Uterus (tissue), 4 donors: Measurements from ENCODE around the gene DDX46. TPM values are rescaled to one million over a fixed set of nuclear protein-coding genes. Genes with fewer than 3 reads are reported as not detected.
A peak's percentile ranks its signal among the peaks of the same experiment; 100 is the strongest.
"Not testable (repeated sequence)": the region's sequence is repeated elsewhere in the genome, so short reads cannot be mapped to it uniquely, and the experiment has no call there.

Source experiments
- DNase-seq, 2 donors: peaks; one replicate each; pipeline ENCODE4 v3.0.0-alpha.2; 2019 to 2020
- H3K27ac ChIP-seq, 2 donors: fragments of 200-600 bp; sonication (generic); 1 replicate in 1 of 2; 2 replicates in 1 of 2; pipeline ENCODE4 v1.5.1; 2016 to 2018
- H3K27me3 ChIP-seq, 2 donors: fragments of 200-600 bp; sonication (generic); one replicate each; pipeline ENCODE4 v1.5.1; 2018 to 2019; ENCODE audit warnings: control low read depth in 1 of 2
- H3K36me3 ChIP-seq, 2 donors: fragments of 200-600 bp; sonication (generic); one replicate each; pipeline ENCODE4 v1.5.1; 2019; ENCODE audit warnings: control low read depth in 1 of 2
- H3K4me1 ChIP-seq, 2 donors: fragments of 200-600 bp; sonication (generic); one replicate each; pipeline ENCODE4 v1.5.1; 2018 to 2019; ENCODE audit warnings: control low read depth in 1 of 2
- H3K4me3 ChIP-seq, 2 donors: fragments of 200-600 bp; sonication (generic); 1 replicate in 1 of 2; 2 replicates in 1 of 2; pipeline ENCODE4 v1.5.1; 2018 to 2019; ENCODE audit warnings: mild to moderate bottlenecking in 1 of 2
- H3K9me3 ChIP-seq, 2 donors: fragments of 200-600 bp; sonication (generic); one replicate each; pipeline ENCODE4 v1.5.1; 2019; ENCODE audit warnings: control low read depth in 1 of 2
- POLR2A ChIP-seq, 2 donors: fragments of 450-650 bp; IDR thresholded peaks; one replicate each; pipeline ENCODE4 v1.6.1; 2016; ENCODE audit warnings: antibody characterized with exemption in 2 of 2, mild to moderate bottlenecking in 1 of 2, moderate library complexity in 1 of 2
- intact Hi-C: fragments of 100-400 bp; cut with DNase I; formaldehyde crosslinking; loops from one replicate; pipeline ENCODE4 v1.15.1; 2023; ENCODE audit warnings: low total_unique reads
- total RNA-seq, 4 donors: library from RNA; depleted of rRNA in 3 of 4; stranded (reverse); fragments of >200 nt in 3 of 4; gene quantifications; one replicate each; pipeline versions ENCODE4 v1.1.0 to v1.2.4, GENCODE V29; 2014 to 2023
- TF ChIP-seq, protein P1 (sequence below), 4 experiments: fragments of 200-600 bp in 2 of 4; fragments of 450-650 bp in 2 of 4; sonication (generic) in 2 of 4; IDR thresholded peaks; one replicate each; pipeline ENCODE4 v1.5.1; 2016 to 2019; ENCODE audit warnings: antibody characterized with exemption in 4 of 4, mild to moderate bottlenecking in 2 of 4, moderate library complexity in 1 of 4
- donor health status: DM: yes; HTN: yes; CAD: no.

DDX46 gene
- total RNA-seq, 4 donors from 2014 or later = 38.2 to 63.7 (median 47.6) TPM

DNA sequence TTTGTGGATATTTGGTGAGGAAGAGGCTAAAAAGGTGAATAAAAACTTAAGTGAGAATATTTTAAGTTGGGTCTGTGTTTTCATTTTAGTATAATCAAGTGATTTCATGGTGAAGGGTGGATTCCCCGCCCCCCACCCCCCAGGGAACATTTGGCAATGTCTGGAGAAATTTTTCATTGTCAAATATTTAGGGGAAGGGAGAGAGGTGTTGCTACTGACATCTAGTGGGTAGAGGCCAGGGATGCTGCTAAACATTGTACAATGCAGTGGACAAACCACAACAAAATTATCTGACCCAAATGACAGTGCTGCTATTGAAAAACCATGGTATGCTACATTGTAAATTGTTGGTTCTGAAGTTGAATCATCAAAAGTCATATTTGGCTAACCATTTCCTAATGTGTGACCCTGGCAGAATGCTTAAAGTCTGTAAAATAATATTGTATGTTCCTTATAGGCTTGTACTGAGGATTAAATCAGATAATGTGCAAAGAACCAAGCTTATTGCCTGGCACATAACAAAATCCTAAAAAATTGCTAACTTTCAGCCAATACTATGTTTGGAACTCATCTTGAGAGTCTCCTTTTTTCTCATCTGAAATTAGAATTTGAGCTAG, 92.8 kb downstream of the DDX46 start:
- Histone ChIP-seq H3K9me3 (no peaks in the 10 kb centered on the region), H3K36me3 (no peaks in the 10 kb centered on the region), H3K4me3 (no peak overlapping the region), H3K27ac (no peak overlapping the region), H3K27me3 (no peaks in the 10 kb centered on the region), H3K4me1 (peaks cover 9 to 12% of the 10 kb centered on the region in 2 donors)
- intact Hi-C loops = no loop called here
- TF ChIP-seq POLR2A (IDR thresholded peaks at IDR 0.05) = no peak
- TF ChIP-seq, protein P1, sequence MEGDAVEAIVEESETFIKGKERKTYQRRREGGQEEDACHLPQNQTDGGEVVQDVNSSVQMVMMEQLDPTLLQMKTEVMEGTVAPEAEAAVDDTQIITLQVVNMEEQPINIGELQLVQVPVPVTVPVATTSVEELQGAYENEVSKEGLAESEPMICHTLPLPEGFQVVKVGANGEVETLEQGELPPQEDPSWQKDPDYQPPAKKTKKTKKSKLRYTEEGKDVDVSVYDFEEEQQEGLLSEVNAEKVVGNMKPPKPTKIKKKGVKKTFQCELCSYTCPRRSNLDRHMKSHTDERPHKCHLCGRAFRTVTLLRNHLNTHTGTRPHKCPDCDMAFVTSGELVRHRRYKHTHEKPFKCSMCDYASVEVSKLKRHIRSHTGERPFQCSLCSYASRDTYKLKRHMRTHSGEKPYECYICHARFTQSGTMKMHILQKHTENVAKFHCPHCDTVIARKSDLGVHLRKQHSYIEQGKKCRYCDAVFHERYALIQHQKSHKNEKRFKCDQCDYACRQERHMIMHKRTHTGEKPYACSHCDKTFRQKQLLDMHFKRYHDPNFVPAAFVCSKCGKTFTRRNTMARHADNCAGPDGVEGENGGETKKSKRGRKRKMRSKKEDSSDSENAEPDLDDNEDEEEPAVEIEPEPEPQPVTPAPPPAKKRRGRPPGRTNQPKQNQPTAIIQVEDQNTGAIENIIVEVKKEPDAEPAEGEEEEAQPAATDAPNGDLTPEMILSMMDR (IDR thresholded peaks at IDR 0.05) = no peak
- DNase-seq = no peak

DNA sequence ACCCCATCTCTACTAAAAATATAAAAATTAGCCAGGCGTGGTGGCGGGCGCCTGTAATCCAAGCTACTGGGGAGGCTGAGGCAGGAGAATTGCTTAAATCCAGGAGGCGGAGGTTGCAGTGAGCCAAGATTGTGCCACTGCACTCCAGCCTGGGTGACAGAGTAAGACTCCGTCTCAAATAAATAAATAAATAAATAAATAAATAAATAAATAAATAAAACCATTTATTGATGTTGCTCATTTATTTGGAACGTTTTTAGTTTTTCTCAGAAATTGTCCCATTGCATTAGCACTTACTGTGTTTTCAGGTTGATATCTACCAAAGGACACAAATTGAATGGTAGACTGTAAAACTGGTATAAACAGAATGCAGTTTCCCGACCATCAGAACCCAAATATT, 97.9 kb downstream of the DDX46 start:
- intact Hi-C loops = not testable (repeated sequence)

DNA sequence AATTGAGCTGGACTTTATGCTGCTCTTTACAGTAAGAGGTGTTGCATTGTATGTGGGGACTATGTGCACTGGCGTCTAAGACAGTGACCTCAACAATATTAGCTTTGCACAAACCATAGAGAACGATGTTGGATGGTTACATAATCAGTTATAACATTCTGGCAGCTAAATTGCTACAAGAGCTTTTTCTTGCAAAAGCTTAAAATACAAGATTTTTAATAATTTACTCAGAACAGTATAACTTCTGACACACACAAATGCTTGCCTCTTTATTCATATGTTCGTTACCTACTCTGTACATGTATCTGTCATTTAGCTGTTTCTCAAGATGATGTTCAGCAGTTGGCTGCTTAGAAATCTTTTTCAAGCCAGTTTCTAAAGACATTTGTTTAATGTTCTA, 98.8 kb downstream of the DDX46 start:
- TF ChIP-seq, protein P1 (IDR thresholded peaks at IDR 0.05) = no peak
- no peak for TF ChIP-seq POLR2A (IDR thresholded peaks at IDR 0.05)
- Histone ChIP-seq H3K4me1 (no peaks in the 10 kb centered on the region), H3K27me3 (no peaks in the 10 kb centered on the region), H3K27ac (no peak overlapping the region), H3K36me3 (no peaks in the 10 kb centered on the region), H3K9me3 (no peaks in the 10 kb centered on the region), H3K4me3 (no peak overlapping the region)
- DNase-seq = no peak
- intact Hi-C loops = no loop called here

More for the DNA sequence above, 97.9 kb downstream of the DDX46 start:
- not testable (repeated sequence) for H3K4me3 ChIP-seq, H3K36me3 ChIP-seq, H3K27me3 ChIP-seq, H3K9me3 ChIP-seq, H3K27ac ChIP-seq, H3K4me1 ChIP-seq, DNase-seq

DNA sequence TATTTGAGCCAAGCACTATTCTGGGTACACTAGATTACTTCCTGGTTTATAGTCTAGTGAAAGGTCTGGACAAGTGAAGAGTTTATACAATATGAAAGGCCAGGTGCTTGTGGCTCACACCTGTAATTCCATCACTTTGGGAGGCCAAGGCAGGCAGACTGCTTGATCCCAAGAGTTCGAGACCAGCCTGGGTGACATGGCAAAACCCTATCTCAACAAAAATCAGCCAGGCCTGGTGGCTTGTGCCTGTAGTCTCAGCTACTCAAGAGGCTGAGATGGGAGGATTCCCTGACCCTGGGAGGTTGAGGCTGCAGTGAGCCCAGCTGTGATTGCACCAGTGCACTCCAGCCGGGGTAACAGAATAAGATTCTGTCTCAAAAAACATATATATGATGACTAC, 106.1 kb downstream of the DDX46 start:
- intact Hi-C loops = no loop called here
- Histone ChIP-seq H3K4me3 (no peak overlapping the region), H3K27ac (no peak overlapping the region), H3K36me3 (no peaks in the 10 kb centered on the region), H3K9me3 (no peaks in the 10 kb centered on the region), H3K4me1 (no peaks in the 10 kb centered on the region), H3K27me3 (no peaks in the 10 kb centered on the region)
- no peak for DNase-seq
- TF ChIP-seq POLR2A (IDR thresholded peaks at IDR 0.05) = no peak
- TF ChIP-seq, protein P1 (IDR thresholded peaks at IDR 0.05) = no peak

DNA sequence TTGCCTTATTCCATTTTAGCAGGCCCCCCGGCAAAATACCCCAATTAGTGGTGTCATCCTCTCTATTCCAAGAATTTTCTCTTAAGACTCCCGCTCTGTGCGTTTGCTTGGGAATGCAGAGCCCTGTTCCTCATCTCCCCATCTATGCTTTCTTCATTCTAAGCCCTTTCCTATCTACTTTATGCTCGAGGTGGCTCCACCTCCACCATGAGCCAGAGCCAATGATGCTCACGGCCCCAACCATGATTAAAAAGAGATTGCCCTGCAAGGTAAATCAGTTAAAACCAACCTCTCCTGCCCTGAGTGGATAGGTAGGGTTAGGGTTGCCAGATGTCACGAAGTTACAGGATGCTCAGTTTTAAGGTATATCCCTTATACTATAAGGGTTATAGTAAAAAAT, 114.9 kb downstream of the DDX46 start:
- TF ChIP-seq, protein P1 (IDR thresholded peaks at IDR 0.05) = no peak
- TF ChIP-seq POLR2A (IDR thresholded peaks at IDR 0.05) = no peak
- Histone ChIP-seq H3K9me3 (no peaks in the 10 kb centered on the region), H3K4me3 (peak overlapping the region in 1 of 2 donors; percentile 66), H3K27me3 (no peaks in the 10 kb centered on the region), H3K4me1 (peaks cover 0 to 9% of the 10 kb centered on the region in 2 donors), H3K27ac (peak overlapping the region; percentile 91 to 93), H3K36me3 (no peaks in the 10 kb centered on the region)
- intact Hi-C loops = no loop called here
- DNase-seq = no peak
